K562 (cell line): ENCODE results near the gene PPP2R2B. TPM values are rescaled to one million over a fixed set of nuclear protein-coding genes. Genes with fewer than 3 reads are reported as not detected.

ENCODE experiments used
- CHCHD3 ChIP-seq: fragments of 250-450 bp; sonication (Bioruptor Pico); IDR thresholded peaks from 2 replicates; pipeline ENCODE4 v2.1.2; 2022; ENCODE audit warnings: mild to moderate bottlenecking
- IRF9 ChIP-seq: fragments of 450-650 bp; IDR thresholded peaks from 2 replicates; pipeline ENCODE4 v1.6.1; 2016; ENCODE audit warnings: missing biosample characterization, missing genetic modification characterization
- POLR3A ChIP-seq: IDR thresholded peaks from 2 replicates; pipeline ENCODE4 v1.6.1; 2011; ENCODE audit warnings: borderline replicate concordance, mild to moderate bottlenecking, moderate library complexity; ENCODE audit not compliant: insufficient read length, insufficient read depth; ENCODE audit errors: extremely low read depth
- SMAD4 ChIP-seq: fragments of 250-450 bp; sonication (Bioruptor Pico); conservative IDR thresholded peaks from 2 replicates; pipeline ENCODE4 v1.8.0; 2021; ENCODE audit warnings: inconsistent platforms, mild to moderate bottlenecking, moderate library complexity
- SRF ChIP-seq, 2 experiments: fragments of 250-450, 450-650 bp in 1 of 2; sonication (Bioruptor Pico) in 1 of 2; sonication (generic) in 1 of 2; formaldehyde crosslinking; IDR thresholded peaks; 2 replicates each; pipeline versions ENCODE4 v1.5.0 to v1.5.1; 2020 to 2022; ENCODE audit warnings: mild to moderate bottlenecking in 1 of 2, missing genetic modification reagents in 1 of 2
- STAG1 ChIP-seq: sonication (generic); formaldehyde crosslinking; IDR thresholded peaks from 2 replicates; pipeline ENCODE4 v1.5.0; 2020; ENCODE audit warnings: missing genetic modification reagents, borderline replicate concordance
- TOE1 ChIP-seq, 2 experiments: fragments of 450-650 bp in 1 of 2; sonication (generic) in 1 of 2; formaldehyde crosslinking in 1 of 2; IDR thresholded peaks; 2 replicates each; pipeline versions ENCODE4 v1.7.1 to v1.8.0; 2016 to 2022; ENCODE audit warnings: borderline replicate concordance in 2 of 2, mild to moderate bottlenecking in 2 of 2, antibody characterized with exemption in 1 of 2, inconsistent platforms in 1 of 2, low read depth in 1 of 2, missing genetic modification reagents in 1 of 2, moderate library complexity in 1 of 2
- TRIM25 ChIP-seq: fragments of 450-650 bp; IDR thresholded peaks from 2 replicates; pipeline ENCODE4 v1.7.0; 2016; ENCODE audit warnings: borderline replicate concordance
- polyA plus RNA-seq, 8 experiments: library from polyadenylated mRNA; depleted of rRNA in 4 of 8; stranded (reverse) in 5 of 8; unstranded in 3 of 8; fragments of >200 nt; fragmentation: Nextera tagmentation in 2 of 8; fragmentation: Illumina TruSeq in 1 of 8; extraction: Ambion mirVana in 2 of 8; extraction: Trizol in 1 of 8; gene quantifications; 2 replicates each; pipeline versions ENCODE4 v1.2.1 to v1.2.3, GENCODE V29; 2011 to 2014; ENCODE audit warnings: inconsistent platforms in 1 of 8, missing spikeins in 1 of 8
- total RNA-seq, 7 experiments: library from RNA; depleted of rRNA in 6 of 7; stranded (reverse); fragments of >200 nt in 6 of 7; fragmentation: Illumina TruSeq in 2 of 7; extraction: Trizol in 2 of 7; gene quantifications; 2 replicates each; pipeline versions ENCODE4 v1.2.1 to v1.2.3, GENCODE V29; 2011 to 2021; ENCODE audit warnings: low replicate concordance in 1 of 7

Gene PPP2R2B
- total and polyA plus RNA-seq, 9 of the 15 experiments (the other 6 are each of a cell fraction or from before 2014, with no cell fraction given) = not detected

- TF ChIP-seq SMAD4 (CRISPR knock-in tag) (no peak), CHCHD3 (no peak), SRF (CRISPR knock-in tag; IDR thresholded peaks at IDR 0.05) (no peak), TRIM25 (no peak), IRF9 (tag) (no peak), TOE1 (IDR thresholded peaks at IDR 0.05; ENCODE audit: borderline replicate concordance) (no peak), TOE1 (CRISPR knock-in tag; IDR thresholded peaks at IDR 0.05; ENCODE audit: borderline replicate concordance, low read depth) (no peak), POLR3A (no peak), STAG1 (no peak)
Measured at GRCh38 chr5:146589028-146589345, 289.6 kb downstream of the PPP2R2B start (continued).
